Mucosa of descending colon (tissue), 3 donors: Measurements from ENCODE around the gene AGK. TPM values are rescaled to one million over a fixed set of nuclear protein-coding genes. Genes with fewer than 3 reads are reported as not detected.

ENCODE experiments used
- ATAC-seq: fragments of 200-7000 bp; cut with Tn5 transposase; one replicate; pipeline ENCODE4 v1.9.1; 2020; ENCODE audit warnings: mild to moderate bottlenecking, moderate library complexity
- DNase-seq, 3 donors: peaks; one replicate each; pipeline ENCODE4 v3.0.0-alpha.2; 2020
- H3K36me3 ChIP-seq: fragments of 200-600 bp; one replicate; pipeline ENCODE4 v1.8.0; 2021; ENCODE audit warnings: low read depth, mild to moderate bottlenecking
- H3K4me1 ChIP-seq: fragments of 200-600 bp; one replicate; pipeline ENCODE4 v1.8.0; 2021; ENCODE audit warnings: low read depth, mild to moderate bottlenecking
- H3K4me3 ChIP-seq: fragments of 200-600 bp; one replicate; pipeline ENCODE4 v1.8.0; 2021; ENCODE audit warnings: mild to moderate bottlenecking
- H3K9me3 ChIP-seq: fragments of 200-600 bp; one replicate; pipeline ENCODE4 v1.8.0; 2021; ENCODE audit warnings: mild to moderate bottlenecking
- intact Hi-C, 2 donors: fragments of 100-400 bp; cut with DNase I in 1 of 2; cut with micrococcal nuclease in 1 of 2; formaldehyde crosslinking; loops; one replicate each; pipeline versions ENCODE4 v1.11.0 to v1.11.1; 2022; cut with DNase I, micrococcal nuclease
- total RNA-seq, 3 donors: library from RNA; stranded (reverse); fragmentation: NEBNext Ultra II Directional in 2 of 3; extraction: Animal tissue kit (Norgen Biotek cat#: 25700) in 2 of 3; gene quantifications; one replicate each; pipeline versions ENCODE4 v1.2.1 to v1.2.4, GENCODE V29; 2021 to 2023
- TF ChIP-seq, protein P1 (sequence below): fragments of 200-600 bp; IDR thresholded peaks from one replicate; pipeline ENCODE4 v1.8.0; 2022; ENCODE audit warnings: antibody characterized with exemption, mild to moderate bottlenecking
- donor health status: DM: no; HTN: no; CAD: no; lungs with moderate emphysema.
- donor health status: DM: no; HTN: no; CAD: no.
- donor health status: DM: no; HTN: yes; CAD: no.

Gene AGK
- total RNA-seq, 3 donors from 2014 or later = 16.7 to 20.7 (median 17.6) TPM

- no peaks in the 10 kb centered on the region for H3K36me3 ChIP-seq
- no peaks in the 10 kb centered on the region for H3K9me3 ChIP-seq
- TF ChIP-seq, protein P1, sequence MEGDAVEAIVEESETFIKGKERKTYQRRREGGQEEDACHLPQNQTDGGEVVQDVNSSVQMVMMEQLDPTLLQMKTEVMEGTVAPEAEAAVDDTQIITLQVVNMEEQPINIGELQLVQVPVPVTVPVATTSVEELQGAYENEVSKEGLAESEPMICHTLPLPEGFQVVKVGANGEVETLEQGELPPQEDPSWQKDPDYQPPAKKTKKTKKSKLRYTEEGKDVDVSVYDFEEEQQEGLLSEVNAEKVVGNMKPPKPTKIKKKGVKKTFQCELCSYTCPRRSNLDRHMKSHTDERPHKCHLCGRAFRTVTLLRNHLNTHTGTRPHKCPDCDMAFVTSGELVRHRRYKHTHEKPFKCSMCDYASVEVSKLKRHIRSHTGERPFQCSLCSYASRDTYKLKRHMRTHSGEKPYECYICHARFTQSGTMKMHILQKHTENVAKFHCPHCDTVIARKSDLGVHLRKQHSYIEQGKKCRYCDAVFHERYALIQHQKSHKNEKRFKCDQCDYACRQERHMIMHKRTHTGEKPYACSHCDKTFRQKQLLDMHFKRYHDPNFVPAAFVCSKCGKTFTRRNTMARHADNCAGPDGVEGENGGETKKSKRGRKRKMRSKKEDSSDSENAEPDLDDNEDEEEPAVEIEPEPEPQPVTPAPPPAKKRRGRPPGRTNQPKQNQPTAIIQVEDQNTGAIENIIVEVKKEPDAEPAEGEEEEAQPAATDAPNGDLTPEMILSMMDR = no peak
- no peak for ATAC-seq
- intact Hi-C loops = loop anchor here in 1 of 2 donors (5.0 kb wide), 1 partner anchor 37 kb away; the partner anchor contains the start of gene SSBP1
- no peak for DNase-seq
- no peak overlapping the region for H3K4me3 ChIP-seq
- H3K4me1 ChIP-seq = peaks cover 30% of the 10 kb centered on the region
Measured at GRCh38 chr7:141700296-141700847, 149.2 kb downstream of the AGK start.

DNA sequence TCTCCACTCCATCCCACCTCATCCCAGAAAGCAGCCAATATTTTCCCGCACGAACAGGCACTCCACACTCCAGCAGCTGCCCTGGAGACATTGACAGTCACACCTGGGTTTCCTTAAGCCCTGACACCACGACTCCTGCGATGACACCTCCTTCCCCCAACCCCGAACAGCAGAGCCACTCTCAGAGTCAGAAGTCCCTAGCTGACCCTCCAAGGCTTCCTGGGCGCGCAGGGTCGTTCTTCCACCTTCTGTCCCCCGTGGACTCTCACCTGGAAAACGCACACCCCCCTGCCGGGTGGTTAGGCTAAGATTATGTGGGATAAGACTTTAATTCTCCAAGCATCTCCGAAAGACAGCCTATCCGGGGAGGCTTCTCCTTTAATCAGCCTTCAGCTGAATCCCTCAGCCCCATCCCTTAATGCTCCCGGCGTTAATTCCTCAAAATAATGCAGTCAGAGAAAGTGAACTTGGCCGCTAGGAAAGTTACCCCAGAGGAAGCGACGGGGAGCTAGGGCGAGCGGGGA, 149.7 kb downstream of the AGK start:
- peak in 2 of 3 donors; percentile 35 to 55 for DNase-seq
- TF ChIP-seq, protein P1 = no peak
- no peak overlapping the region for H3K4me3 ChIP-seq
- peak; percentile 5 for ATAC-seq
- H3K9me3 ChIP-seq = no peaks in the 10 kb centered on the region
- intact Hi-C loops = loop anchor here in 1 of 2 donors (5.0 kb wide), 1 partner anchor 36 kb away; the partner anchor contains the start of gene SSBP1
- H3K36me3 ChIP-seq = no peaks in the 10 kb centered on the region
- peaks cover 28% of the 10 kb centered on the region for H3K4me1 ChIP-seq

DNA sequence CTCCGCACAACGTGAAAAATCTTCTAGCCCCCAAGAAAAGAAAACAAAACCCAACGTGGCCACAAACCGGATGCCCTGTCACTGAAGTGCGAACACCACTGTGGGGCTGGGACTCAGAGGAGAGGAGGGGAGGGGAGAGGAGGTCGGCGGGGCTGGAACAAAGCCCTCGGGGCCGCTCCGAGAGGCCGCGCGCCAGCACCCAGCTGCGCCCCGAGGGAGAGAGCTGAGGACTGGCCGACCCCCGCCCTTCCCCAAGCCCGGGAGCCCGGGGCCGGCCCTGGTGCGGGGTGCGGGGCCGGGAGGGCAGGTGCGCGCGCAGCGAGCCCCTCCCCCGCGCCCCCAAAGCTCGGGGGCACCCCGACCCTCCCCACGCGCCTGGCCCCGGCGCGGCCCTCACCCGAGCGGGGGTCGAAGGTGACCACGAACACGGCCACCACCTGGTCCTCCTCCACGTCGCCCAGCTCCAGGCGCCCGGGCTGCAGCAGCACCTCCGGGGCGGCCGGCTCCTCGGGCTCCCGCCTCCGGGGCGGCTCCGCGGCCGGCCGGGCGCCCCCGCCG, 150.4 kb downstream of the AGK start:
- H3K36me3 ChIP-seq = no peaks in the 10 kb centered on the region
- ATAC-seq (peak; percentile 73), DNase-seq (peak; percentile 59 to 72 (median 66))
- TF ChIP-seq, protein P1 = no peak
- intact Hi-C loops = loop anchor here in 1 of 2 donors (5.0 kb wide), 1 partner anchor 36 kb away; the partner anchor contains the start of gene SSBP1
- peak overlapping the region; percentile 77 for H3K4me3 ChIP-seq
- H3K4me1 ChIP-seq = peaks cover 28% of the 10 kb centered on the region
- H3K9me3 ChIP-seq = no peaks in the 10 kb centered on the region

DNA sequence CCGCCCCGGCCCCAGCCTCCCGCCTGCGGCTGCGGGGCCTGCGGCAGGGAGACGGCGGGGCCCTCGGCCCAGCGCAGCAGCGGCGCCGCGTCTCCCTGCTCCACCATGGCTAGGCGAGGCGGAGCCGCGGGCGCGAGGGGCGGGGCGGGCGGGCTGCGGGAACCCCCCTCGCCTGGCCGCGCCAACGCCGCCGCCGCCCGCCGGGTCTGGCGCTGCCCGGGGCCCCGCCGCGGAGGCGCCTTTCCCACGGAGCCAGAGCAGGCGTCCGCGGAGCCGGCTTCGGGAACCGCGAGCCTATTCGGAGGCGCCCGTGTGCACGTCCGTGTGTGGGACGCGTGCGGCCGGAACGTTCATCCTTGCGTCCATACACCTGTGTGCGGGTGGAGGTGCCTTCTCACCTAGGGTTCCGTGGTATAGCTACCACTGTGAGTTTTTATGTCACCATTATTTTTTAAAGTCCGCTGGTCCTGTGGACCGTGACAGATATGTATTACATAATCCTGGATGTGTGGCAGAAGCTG, 150.9 kb downstream of the AGK start, which contains the start of gene DENND11:
Gene DENND11 (minus strand): TSS at position 120 of the 521 bp plus-strand sequence. CDS start 13 bp downstream, at position 107.
- intact Hi-C loops = loop anchor here in 1 of 2 donors (5.0 kb wide), 1 partner anchor 35 kb away; the partner anchor contains the start of gene SSBP1
- peak within 1 kb of the TSS; percentile 77 for H3K4me3 ChIP-seq
- no peaks in the 10 kb centered on the region for H3K36me3 ChIP-seq
- ATAC-seq (peak; percentile 75), DNase-seq (peak; percentile 63 to 75 (median 66))
- H3K4me1 ChIP-seq = peaks cover 28% of the 10 kb centered on the region
- H3K9me3 ChIP-seq = no peaks in the 10 kb centered on the region
- TF ChIP-seq, protein P1 = no peak

DNA sequence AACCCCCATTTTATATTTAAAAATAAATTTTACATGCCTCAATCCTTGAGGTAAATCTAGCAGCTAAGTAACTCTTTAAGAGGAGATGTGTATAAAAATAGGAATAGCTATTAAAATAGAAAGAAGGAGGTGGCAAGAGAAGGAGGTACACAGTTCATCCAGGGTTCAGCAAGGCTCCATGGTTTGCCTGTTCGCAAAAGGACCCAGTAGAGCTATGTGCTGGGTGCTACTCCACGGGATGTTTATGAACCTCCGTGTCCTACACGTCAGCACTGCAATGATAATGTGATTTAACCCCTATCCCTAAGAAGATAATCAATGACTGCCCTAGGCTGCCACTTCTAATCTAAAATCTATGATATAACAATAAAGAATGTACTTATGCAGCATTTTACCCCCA, 151.7 kb downstream of the AGK start:
- Histone ChIP-seq H3K36me3 (no peaks in the 10 kb centered on the region), H3K4me3 (no peak overlapping the region), H3K9me3 (no peaks in the 10 kb centered on the region), H3K4me1 (peaks cover 28% of the 10 kb centered on the region)
- no peak for ATAC-seq
- TF ChIP-seq, protein P1 = no peak
- intact Hi-C loops = loop anchor here in 1 of 2 donors (5.0 kb wide), 1 partner anchor 34 kb away; the partner anchor contains the start of gene SSBP1
- DNase-seq = no peak
